HFFc6 (cell line): ENCODE measurements around the gene STAT1. TPM values are rescaled to one million over a fixed set of nuclear protein-coding genes. Genes with fewer than 3 reads are reported as not detected.

ENCODE experiments used
- DNase-seq: peaks from one replicate; pipeline ENCODE4 v3.0.0-alpha.2; 2018
- H3K27ac Mint-ChIP-seq: 2 replicates; pipeline ENCODE4 v1.8.0; 2020; ENCODE audit warnings: mild to moderate bottlenecking, mixed read lengths
- H3K27me3 Mint-ChIP-seq: 2 replicates; pipeline ENCODE4 v1.8.0; 2021; ENCODE audit warnings: mild to moderate bottlenecking, moderate library complexity, mixed read lengths; ENCODE audit not compliant: insufficient read depth
- H3K36me3 Mint-ChIP-seq: 2 replicates; pipeline ENCODE4 v1.8.0; 2021; ENCODE audit warnings: low read depth, mixed read lengths
- H3K4me1 Mint-ChIP-seq: 2 replicates; pipeline ENCODE4 v1.8.0; 2020; ENCODE audit warnings: low read depth, mixed read lengths
- H3K4me3 Mint-ChIP-seq: 2 replicates; pipeline ENCODE4 v1.8.0; 2020; ENCODE audit warnings: mild to moderate bottlenecking, moderate library complexity, mixed read lengths
- H3K9me3 Mint-ChIP-seq: 2 replicates; pipeline ENCODE4 v1.8.0; 2020; ENCODE audit warnings: mild to moderate bottlenecking, mixed read lengths
- total RNA-seq, 6 experiments: library from RNA; stranded (reverse); fragmentation: NEBNext Ultra II Directional; extraction: Animal tissue kit (Norgen Biotek cat#: 25700); gene quantifications; 2 replicates in 1 of 6; 3 replicates in 5 of 6; pipeline ENCODE4 v1.2.3, GENCODE V29; 2021
- TF ChIP-seq, protein P1 (sequence below): fragments of 200-600 bp; sonication (generic); IDR thresholded peaks from 2 replicates; pipeline ENCODE4 v1.5.0; 2021; ENCODE audit warnings: antibody characterized with exemption, mild to moderate bottlenecking

STAT1 gene
- total RNA-seq, 6 experiments from 2014 or later, result 91.6 to 154 (median 138) TPM

DNA sequence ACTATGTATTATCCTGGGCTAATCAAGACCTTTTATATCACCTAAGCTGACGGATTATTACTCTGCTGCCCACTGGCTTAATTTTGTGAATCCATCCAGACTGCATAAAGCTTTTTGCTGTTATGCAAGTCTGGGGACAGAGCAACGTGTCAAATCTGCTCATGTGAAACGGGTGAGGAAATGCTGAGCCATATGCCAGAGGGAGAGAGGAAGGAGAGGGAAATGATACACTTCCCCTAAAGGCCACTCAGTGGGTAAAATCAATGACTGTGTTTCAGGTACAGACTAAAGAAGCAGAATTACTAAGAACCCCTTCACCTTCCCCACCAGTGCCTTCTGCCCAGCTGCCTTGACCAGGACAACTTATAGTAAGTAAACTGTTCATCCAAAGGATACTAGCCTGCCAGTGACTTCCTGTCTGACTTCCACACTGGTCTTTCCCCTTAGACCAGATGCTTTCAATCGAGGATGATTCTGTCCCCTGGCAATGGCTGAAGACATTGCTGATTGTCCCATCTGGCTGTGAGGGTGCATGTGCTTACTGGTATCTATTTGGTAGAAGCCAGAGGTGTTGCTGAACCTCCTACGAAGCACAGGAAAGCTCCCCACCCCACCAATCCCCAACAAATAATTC is 43.0 kb downstream of the STAT1 start:
- H3K36me3 Mint-ChIP-seq, result peaks cover 36% of the 10 kb centered on the region
- H3K4me1 Mint-ChIP-seq, result peaks cover 16% of the 10 kb centered on the region
- TF ChIP-seq, protein P1, sequence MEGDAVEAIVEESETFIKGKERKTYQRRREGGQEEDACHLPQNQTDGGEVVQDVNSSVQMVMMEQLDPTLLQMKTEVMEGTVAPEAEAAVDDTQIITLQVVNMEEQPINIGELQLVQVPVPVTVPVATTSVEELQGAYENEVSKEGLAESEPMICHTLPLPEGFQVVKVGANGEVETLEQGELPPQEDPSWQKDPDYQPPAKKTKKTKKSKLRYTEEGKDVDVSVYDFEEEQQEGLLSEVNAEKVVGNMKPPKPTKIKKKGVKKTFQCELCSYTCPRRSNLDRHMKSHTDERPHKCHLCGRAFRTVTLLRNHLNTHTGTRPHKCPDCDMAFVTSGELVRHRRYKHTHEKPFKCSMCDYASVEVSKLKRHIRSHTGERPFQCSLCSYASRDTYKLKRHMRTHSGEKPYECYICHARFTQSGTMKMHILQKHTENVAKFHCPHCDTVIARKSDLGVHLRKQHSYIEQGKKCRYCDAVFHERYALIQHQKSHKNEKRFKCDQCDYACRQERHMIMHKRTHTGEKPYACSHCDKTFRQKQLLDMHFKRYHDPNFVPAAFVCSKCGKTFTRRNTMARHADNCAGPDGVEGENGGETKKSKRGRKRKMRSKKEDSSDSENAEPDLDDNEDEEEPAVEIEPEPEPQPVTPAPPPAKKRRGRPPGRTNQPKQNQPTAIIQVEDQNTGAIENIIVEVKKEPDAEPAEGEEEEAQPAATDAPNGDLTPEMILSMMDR, result no peak
- peaks cover 4% of the 10 kb centered on the region for H3K27me3 Mint-ChIP-seq
- H3K9me3 Mint-ChIP-seq, result no peaks in the 10 kb centered on the region
- no peak overlapping the region; the same call in 1 of the 2 replicates for H3K4me3 Mint-ChIP-seq
- DNase-seq, result no peak
- H3K27ac Mint-ChIP-seq, result peak overlapping the region; percentile 19; the same call in 1 of the 2 replicates

DNA sequence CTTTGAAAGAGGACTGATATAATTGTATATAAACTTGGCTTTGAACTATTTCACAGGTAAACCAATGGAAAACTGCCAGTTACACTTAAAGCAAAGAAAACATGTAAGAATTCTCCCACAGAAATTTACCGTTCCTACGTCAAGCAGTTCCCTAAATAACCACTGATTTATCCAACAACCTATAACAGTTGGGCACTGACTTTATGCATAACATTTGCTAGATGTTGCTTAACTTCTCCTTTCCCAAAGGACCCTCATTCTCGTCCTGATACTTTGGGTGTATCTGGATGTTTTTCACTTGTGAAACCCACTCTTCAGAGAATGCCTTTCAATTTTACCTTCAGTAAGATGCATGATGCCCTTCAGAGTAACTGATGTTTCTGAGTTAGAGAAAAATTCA is 43.8 kb downstream of the STAT1 start:
- peak overlapping the region; percentile 6; the same call in 1 of the 2 replicates for H3K4me3 Mint-ChIP-seq
- DNase-seq, result no peak
- no peaks in the 10 kb centered on the region for H3K9me3 Mint-ChIP-seq
- peaks cover 4% of the 10 kb centered on the region for H3K27me3 Mint-ChIP-seq
- H3K4me1 Mint-ChIP-seq, result peaks cover 16% of the 10 kb centered on the region
- no peak overlapping the region for H3K27ac Mint-ChIP-seq
- TF ChIP-seq, protein P1, result no peak
- peaks cover 37% of the 10 kb centered on the region for H3K36me3 Mint-ChIP-seq

DNA sequence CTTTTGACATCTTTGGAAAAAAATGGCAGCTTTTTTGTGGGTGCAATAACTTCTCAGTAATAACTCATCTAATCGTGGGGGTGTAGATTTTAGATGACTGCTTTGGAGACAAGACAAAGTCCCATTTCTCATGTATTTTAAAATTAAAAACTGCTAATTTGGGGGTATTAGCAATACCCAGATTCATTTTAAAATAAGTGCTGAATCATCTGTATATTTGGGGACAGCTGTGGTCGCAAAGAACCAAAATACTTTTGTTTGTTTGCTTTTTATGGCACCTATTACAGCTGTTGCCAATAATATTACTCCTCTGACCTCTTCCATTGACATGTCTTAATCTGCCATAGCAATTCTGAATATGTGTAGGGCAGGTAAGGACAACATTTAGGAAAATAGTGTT is 45.4 kb downstream of the STAT1 start:
- no peak for DNase-seq
- Mint-ChIP-seq H3K36me3 (peaks cover 38% of the 10 kb centered on the region), H3K27me3 (peaks cover 2% of the 10 kb centered on the region; the same call in 1 of the 2 replicates), H3K27ac (no peak overlapping the region), H3K4me3 (no peak overlapping the region), H3K4me1 (peaks cover 2% of the 10 kb centered on the region; the same call in 1 of the 2 replicates), H3K9me3 (no peaks in the 10 kb centered on the region)
- TF ChIP-seq, protein P1, result no peak

DNA sequence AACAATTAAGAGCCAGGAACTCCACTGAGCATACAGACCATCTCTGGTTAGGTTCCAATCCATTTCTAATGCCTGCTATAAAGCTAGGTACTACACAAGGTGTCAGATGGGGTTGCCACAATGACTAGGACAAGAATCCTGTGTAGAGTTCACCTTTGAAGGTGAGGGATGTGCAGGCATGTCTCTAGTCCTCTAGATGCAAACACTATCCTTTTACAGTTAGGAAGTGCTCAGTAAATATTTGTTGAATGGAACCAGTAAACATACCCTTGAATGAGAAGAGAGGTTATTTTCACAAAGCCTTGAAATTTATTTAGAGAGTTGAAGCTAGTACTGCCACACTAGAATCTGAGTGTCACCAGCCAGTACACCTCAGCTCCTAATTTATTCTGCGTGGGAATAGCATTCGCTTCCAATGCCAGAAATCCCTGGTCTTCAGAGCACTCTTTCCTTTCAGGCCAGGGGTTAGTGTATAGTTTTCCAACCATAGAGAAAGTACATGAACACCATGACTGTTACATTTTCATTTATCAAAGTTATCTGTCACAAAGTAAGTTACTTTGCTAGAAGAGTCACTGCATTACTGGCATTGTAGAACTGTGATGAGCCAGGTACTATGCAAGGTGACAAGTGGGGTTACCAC is 48.3 kb downstream of the STAT1 start:
- Mint-ChIP-seq H3K27me3 (no peaks in the 10 kb centered on the region; the same call in none of the 2 replicates), H3K4me3 (no peak overlapping the region), H3K27ac (no peak overlapping the region), H3K9me3 (no peaks in the 10 kb centered on the region), H3K4me1 (peaks cover 4% of the 10 kb centered on the region; the same call in 1 of the 2 replicates), H3K36me3 (peaks cover 60% of the 10 kb centered on the region)
- no peak for DNase-seq
- TF ChIP-seq, protein P1, result no peak

DNA sequence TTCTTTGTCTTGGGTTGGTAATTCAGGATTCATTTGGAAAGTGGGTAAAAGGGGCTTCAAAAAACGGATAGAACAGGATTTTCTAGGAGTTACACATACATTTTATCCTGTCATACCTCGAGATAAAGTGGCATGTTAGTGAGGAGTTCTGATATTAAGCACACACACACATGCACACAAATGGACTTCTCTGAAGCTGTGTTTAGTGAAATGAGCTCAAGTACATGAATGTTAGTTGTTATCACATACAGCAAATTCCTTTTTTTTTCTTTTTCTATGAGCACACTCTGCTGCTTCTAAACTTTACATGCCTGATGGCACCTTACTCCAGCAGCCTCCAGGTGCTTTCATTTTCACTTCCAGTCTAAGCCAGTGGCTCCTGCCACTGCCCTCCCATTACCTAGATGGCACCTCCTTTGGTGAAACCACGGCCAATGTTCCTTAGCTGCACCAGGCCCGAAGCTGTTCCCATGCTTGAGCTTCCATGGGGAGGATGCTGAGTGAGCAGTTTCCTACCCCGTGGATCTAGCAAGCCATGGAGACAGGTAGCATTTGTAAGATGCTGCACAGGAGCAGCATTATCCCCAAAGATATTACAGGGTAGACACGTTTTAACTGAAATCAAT is 49.7 kb downstream of the STAT1 start:
- Mint-ChIP-seq H3K4me3 (no peak overlapping the region; the same call in 1 of the 2 replicates), H3K27ac (peak overlapping the region; percentile 23; the same call in 1 of the 2 replicates), H3K27me3 (no peaks in the 10 kb centered on the region; the same call in none of the 2 replicates), H3K36me3 (peaks cover 56% of the 10 kb centered on the region), H3K9me3 (no peaks in the 10 kb centered on the region), H3K4me1 (peaks cover 5% of the 10 kb centered on the region; the same call in 1 of the 2 replicates)
- DNase-seq, result no peak
- TF ChIP-seq, protein P1, result no peak
